HG03571 (cell line): ENCODE results near the gene LRRTM4.

ENCODE experiments used
- ATAC-seq: cut with Tn5 transposase; IDR thresholded peaks from one replicate; pipeline ENCODE4 v1.9.1; 2021; ENCODE audit not compliant: unreplicated experiment

The LRRTM4 gene

DNA sequence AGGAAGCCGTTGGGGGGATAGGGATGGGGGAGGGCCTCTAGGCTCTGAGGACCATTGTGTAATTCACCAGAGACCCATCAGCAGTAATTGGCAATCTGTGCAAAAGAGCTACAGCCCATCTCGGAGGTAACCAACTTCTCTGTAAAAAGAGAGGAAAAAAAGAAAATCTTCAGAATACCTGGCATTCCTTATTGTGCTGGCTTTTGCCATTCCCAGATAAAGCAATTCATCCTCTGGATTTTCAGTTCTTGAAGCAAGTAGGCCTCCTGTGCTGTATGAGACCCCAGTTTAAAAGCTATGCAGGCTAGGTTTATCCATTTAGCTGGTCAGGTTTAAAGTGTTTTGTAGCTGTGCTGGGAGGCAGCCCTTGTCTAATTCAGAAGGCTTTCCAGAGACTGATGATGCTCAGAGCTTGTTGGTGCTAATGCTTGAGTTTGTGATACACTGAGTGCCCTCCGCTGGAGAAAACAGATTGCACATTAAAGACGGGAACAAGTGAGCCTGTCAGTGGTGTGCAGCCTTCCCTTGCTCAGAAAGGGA is at the start of gene LRRTM4:
Gene LRRTM4 (minus strand): TSS at position 446 of the 540 bp plus-strand sequence.
- no peak for ATAC-seq

DNA sequence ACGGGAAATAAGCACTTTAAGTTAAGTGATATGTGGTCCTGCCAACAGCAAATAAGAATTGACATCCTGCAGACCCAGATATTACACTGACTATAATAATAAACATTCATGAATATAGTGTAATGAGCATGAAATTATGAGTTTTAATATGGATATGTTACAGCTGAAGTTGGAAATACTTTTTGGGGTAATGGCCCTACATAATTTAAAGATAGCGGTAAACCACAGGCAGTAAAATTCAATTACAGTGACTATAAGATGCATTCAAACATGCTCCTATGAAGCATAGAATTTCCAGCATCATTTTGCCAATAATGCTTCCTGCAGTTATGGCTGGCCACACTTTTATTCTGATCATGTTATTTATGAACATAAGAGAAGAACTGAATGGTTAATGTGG is 49.4 kb upstream of the LRRTM4 start:
- no peak for ATAC-seq

DNA sequence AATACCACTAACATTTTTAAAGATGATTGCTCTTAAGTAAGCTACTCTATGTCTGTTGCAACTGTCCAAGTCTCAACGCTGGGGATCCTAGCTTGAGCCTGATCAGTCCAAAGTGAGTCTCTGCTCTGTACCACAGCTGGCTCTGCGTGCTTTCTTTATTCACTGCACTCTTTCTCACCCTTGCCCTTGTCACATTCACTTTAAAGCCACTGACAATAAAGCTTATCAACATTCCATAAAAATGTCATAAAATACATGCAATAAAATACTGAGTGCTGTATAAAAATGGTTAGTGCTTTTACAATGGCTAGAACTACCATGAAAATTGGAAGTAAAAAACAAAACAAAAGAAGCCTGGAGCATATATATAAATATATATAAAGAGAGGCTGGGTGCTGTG is 45.5 kb upstream of the LRRTM4 start:
- ATAC-seq, result no peak

DNA sequence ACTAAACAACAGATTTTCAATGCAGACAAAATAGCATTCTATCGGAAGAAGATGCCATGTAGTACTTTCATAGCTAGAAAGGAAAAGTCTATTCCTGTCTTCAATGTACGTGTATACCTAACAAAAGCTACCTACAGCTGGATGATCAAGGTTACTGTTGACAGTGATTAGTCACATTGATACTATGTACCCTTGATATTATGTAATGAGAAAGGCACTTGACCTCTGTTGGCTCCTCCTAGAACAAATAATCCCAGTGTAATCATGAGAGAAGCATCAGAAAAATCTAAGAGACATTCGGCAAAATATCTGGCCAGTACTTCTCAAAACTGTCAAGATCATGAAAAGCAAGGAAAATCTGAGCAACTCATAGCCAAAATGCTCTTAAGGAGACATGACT is 44.4 kb upstream of the LRRTM4 start:
- ATAC-seq, result no peak

DNA sequence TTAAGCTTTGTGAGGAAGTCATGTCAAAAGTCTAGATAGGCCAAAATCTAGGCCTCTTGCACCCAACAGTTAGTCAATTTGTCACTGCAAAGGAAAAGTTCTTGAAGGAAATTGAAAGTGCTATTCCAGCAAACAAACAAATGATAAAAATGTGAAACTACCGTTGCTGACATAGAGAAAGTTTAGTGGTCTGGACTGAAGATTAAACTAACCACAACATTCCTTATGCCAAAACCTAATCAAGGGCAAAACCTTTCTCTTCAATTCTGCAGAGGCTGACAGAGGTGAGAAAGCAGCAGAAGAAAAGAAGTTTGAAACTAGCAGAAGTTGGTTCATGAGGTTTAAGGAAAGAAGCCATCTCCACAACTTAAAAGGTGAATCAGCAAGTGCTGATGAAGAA is 44.0 kb upstream of the LRRTM4 start:
- no peak for ATAC-seq

GRCh38 chr2:77552956-77553355 is 30.8 kb upstream of the LRRTM4 start:
- no peak for ATAC-seq

- ATAC-seq, result no peak
Measured at GRCh38 chr2:77538031-77538430, 15.9 kb upstream of the LRRTM4 start.

- ATAC-seq, result no peak
Measured at GRCh38 chr2:77522888-77523287, 712 bp upstream of the LRRTM4 start.

GRCh38 chr2:77521548-77521891 is 656 bp downstream of the LRRTM4 start:
- no peak for ATAC-seq

GRCh38 chr2:77520641-77521547 is 1.3 kb downstream of the LRRTM4 start:
- no peak for ATAC-seq

- no peak for ATAC-seq
Measured at GRCh38 chr2:77519888-77520506, 2.2 kb downstream of the LRRTM4 start.

DNA sequence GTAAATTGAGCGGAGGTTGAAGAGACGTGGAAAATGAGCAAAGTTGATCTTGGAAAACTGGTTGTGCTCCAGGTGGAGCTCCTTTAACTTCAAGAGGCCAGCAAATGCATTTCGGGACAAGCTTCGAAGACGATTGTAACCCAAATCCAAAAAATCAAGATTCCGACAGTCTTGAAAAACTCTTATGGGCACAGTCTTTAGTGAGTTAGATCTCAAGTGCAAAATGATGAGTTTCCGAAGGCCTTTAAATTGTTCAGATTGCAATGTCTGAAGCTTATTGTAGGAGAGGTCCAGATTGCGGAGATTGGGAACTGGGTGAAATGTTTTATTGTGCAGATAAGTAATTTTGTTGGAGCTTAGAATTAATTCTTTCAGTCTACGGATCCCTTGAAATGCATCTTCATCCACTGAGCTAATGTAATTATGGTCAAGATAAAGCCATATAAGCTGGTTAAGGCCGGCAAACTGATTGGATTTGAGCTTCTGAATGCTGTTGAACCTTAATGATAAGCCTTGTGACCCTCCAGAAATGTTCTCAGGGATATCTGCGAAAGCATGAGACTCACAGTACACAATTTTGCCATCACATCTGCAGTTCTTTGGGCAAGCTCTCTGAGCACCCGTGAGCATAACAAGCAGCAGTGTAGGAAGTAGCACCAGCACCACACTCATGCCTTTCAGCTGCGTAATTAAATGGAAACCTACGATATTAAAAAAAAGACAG is 2.9 kb downstream of the LRRTM4 start:
- ATAC-seq, result no peak

GRCh38 chr2:77518311-77518710 is 3.9 kb downstream of the LRRTM4 start:
- no peak for ATAC-seq

DNA sequence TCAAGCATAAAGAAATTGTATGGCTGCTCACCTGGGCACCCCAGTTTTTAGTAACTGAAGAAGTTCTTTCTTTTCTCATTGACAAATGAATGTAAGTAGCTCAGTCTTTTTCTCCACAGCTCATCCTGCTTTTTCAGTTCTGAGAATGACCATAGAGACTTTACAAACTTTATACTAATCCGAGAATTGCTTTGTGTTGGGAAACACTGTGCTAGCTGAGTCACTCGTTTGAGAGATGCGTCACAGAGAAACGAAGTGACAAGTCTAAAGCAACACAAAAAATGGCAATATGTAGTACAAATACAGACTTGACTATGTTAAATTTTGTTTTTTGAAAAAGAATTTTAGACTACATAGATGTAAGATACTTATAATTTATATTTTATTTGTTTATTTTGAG is 9.0 kb downstream of the LRRTM4 start:
- ATAC-seq, result no peak

- no peak for ATAC-seq
Measured at GRCh38 chr2:77512507-77512906, 9.7 kb downstream of the LRRTM4 start.

- ATAC-seq, result no peak
Measured at GRCh38 chr2:77508511-77508910, 13.7 kb downstream of the LRRTM4 start.

- no peak for ATAC-seq
Measured at GRCh38 chr2:77507657-77508056, 14.5 kb downstream of the LRRTM4 start.

DNA sequence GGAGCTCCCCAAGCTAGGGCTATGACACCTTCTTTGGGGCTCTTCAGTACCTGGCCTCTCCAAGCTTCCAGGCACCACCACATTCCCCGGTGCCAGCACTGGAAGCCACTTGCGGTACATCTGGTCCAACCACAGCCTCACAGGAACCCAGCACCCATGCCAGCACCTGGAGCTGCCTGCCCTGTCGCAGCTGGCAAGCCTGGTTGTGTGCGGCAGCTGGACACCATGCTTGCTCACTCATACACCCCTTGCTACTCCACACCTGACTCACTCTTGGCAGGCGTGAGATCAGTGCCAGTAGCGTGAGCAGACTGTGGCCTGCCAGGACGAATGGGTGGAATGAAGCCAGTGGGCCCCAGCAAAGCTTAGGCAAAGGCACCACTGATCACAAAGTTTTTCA is 34.0 kb downstream of the LRRTM4 start:
- no peak for ATAC-seq

DNA sequence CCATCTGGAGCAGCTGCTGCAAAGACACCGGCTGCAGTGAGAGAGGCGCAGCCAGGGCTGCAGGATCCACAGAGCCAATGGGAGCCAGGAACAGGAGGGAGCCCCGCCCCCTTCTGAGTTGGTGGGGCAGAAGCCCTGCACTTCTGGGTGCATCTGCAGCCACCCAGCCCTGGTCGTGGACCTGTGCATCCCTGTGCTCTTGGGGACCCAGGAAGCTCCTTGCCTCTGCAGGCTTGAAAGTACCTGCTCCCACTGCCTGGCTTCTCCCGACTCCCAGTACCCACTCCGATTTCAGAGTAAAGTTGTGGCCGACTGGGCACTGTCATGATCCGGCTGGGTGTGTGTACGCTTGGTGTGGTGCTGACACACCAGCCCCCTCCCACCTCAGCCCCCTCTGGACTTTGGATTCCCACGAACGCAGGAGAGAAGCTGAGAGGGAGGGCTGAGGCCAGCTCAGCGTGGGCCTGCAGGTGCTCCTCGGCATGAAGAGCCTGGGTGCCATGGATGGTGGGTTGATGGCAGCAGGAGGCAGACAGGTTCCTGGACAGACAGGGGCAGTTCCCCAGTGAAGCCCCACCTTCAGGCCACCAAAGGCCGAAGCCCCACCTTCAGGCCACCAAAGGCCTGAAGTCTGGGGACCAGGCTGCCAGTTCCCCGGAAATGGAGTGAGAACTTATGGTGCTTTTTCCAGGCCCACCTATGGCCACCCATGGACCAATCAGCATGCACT is 34.9 kb downstream of the LRRTM4 start:
- ATAC-seq, result no peak

DNA sequence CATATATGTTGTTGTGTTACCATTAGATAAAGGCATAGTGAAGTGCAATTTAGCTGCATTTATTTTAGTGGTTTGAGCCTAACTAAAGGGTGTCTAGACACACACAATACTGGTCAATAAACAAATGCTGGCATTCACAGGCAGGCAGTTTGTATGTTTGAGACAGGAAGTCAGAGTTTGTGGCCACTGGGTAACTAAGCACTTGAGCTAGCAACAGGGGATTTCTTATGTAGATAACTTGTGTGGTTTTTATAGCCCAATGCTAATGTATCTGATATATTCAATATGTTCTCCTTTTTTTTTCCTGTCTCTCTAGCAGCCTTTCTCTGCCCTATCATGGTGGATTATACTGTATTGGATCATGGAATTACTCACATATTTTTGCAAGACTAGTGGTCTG is 38.1 kb downstream of the LRRTM4 start:
- no peak for ATAC-seq

DNA sequence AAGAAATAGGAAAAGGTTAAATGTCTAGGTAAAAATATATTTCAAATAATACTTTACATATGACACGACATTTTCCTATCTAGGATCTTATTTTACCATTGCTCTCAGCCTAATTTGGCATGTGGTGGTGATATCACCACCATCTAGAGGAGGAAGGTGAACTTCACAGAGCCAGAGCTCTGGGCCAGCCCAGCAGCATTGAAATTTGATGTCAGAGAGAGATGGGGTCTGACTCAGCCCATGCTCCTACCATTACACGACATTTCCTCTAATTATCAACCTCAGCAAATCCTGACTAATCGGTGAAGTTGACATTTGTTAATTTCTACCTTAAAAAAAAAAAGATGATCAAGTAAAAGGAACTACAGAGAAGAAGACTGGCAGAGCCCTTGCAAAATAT is 42.3 kb downstream of the LRRTM4 start:
- no peak for ATAC-seq
